Peyer's patch (tissue), 4 donors: ENCODE data around the gene JAK1.

Experiments
- CTCF ChIP-seq, 6 experiments: fragments of 450-650 bp in 4 of 6; fragments of 200-600 bp in 2 of 6; sonication (generic) in 1 of 6; IDR thresholded peaks; one replicate each; pipeline ENCODE4 v1.5.1; 2017 to 2019; ENCODE audit warnings: antibody characterized with exemption in 6 of 6, mild to moderate bottlenecking in 3 of 6, moderate library complexity in 1 of 6
- POLR2A ChIP-seq, 2 donors: fragments of 450-650 bp; IDR thresholded peaks; one replicate each; pipeline ENCODE4 v1.5.1; 2017; ENCODE audit warnings: antibody characterized with exemption in 2 of 2, mild to moderate bottlenecking in 2 of 2, moderate library complexity in 2 of 2

GRCh38 chr1:64920941-64921589 is 45.3 kb downstream of the JAK1 start:
- no peak for TF ChIP-seq CTCF (IDR thresholded peaks at IDR 0.05)
- TF ChIP-seq POLR2A (IDR thresholded peaks at IDR 0.05), result no peak
